ES-I3 (cell line): ENCODE results near the gene GJA9.

Source experiments
- H3K36me3 ChIP-seq: 2 replicates; pipeline ENCODE4 v1.6.1; 2013; ENCODE audit warnings: mild to moderate bottlenecking, low read length, control low read depth, moderate library complexity; ENCODE audit not compliant: insufficient read depth
- H3K4me1 ChIP-seq: 2 replicates; pipeline ENCODE4 v1.6.1; 2013; ENCODE audit warnings: mild to moderate bottlenecking, control low read depth, low read length; ENCODE audit not compliant: insufficient read depth
- H3K9ac ChIP-seq: 2 replicates; pipeline ENCODE4 v1.6.1; 2013; ENCODE audit warnings: low read depth, mild to moderate bottlenecking, low read length, moderate library complexity
- H3K9me3 ChIP-seq: 2 replicates; pipeline ENCODE4 v1.6.1; 2013; ENCODE audit warnings: mild to moderate bottlenecking, low read length, moderate library complexity; ENCODE audit not compliant: control insufficient read depth, insufficient read depth

Gene GJA9

DNA sequence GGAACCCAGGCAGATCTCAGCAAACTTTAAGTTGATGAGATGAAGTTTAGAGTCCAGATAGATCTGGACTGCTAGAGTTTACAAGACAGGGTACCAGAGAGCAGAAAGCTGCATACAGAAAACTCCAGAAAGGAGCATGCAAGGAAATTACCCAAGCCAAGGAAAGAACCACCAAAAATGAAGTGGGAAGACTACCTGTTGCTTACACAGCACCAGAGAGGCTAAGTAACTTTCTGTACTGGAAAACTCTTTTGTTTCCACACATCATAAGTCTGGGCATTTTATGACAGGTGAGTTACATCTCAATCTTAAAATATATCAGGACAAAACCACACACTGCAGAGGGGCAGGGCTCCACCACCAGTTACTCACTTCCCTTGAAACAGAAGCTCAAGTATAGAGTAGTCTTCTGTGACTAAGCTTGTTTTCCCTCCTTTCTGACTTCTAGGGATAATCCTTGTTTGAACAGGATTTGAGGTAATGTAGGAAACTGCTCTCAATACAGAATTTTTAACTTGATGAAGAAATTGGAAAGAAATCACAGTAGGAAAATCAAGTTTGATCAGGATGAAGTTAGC is 17.4 kb upstream of the GJA9 start:
- no peaks in the 10 kb centered on the region for H3K9me3 ChIP-seq
- no peaks in the 10 kb centered on the region for H3K36me3 ChIP-seq
- H3K9ac ChIP-seq: no peak overlapping the region
- H3K4me1 ChIP-seq: no peaks in the 10 kb centered on the region

- Histone ChIP-seq H3K36me3 (no peaks in the 10 kb centered on the region), H3K9ac (no peak overlapping the region), H3K4me1 (no peaks in the 10 kb centered on the region), H3K9me3 (no peaks in the 10 kb centered on the region)
These were observed 14.8 kb upstream of the GJA9 start for GRCh38 chr1:38896169-38896568.

DNA sequence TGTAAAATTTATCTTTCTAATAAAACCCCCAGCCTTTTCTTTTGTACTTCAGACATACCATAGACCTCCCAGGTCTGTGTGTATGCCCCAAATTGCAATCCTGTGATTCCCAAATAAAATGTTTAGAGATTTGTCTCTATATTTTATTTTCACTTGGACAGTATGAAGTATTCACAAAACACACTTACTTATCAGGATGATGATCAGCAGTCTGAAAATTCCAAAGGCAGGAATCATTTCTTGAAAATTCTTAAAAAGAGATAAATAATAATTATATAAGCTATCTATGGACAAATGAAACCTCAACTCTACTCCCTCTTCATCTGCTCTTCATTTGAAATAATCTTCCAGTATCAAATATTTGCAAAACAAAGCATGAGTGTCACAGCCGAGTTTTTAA is 11.6 kb upstream of the GJA9 start:
- Histone ChIP-seq H3K9me3 (no peaks in the 10 kb centered on the region), H3K4me1 (no peaks in the 10 kb centered on the region), H3K9ac (no peak overlapping the region), H3K36me3 (no peaks in the 10 kb centered on the region)

DNA sequence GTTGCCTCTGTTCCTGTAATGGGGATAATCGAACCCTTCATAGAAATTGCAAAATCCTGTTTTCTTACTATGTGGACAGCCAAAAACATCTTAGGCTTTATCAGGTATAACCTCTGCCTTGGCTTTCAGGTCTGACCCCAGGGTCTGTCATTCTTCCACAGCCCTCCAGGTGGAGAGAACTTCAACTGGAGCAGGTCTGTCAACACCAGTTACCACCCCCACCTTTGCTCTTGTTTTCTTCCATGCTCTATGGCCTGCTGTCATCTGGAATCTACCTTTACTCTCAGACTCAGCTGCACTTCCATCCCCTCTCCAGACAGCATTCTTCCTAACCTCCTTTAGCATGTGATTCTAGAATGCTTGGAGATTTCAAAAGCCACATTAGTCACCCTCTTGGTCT is 10.4 kb upstream of the GJA9 start:
- Histone ChIP-seq H3K9ac (no peak overlapping the region), H3K36me3 (no peaks in the 10 kb centered on the region), H3K9me3 (no peaks in the 10 kb centered on the region), H3K4me1 (no peaks in the 10 kb centered on the region)

GRCh38 chr1:38889589-38889988 is 8.2 kb upstream of the GJA9 start:
- no peaks in the 10 kb centered on the region for H3K9me3 ChIP-seq
- H3K9ac ChIP-seq: no peak overlapping the region
- H3K4me1 ChIP-seq: no peaks in the 10 kb centered on the region
- H3K36me3 ChIP-seq: no peaks in the 10 kb centered on the region; the same call in 1 of the 2 replicates

- no peaks in the 10 kb centered on the region for H3K4me1 ChIP-seq
- no peak overlapping the region for H3K9ac ChIP-seq
- H3K9me3 ChIP-seq: no peaks in the 10 kb centered on the region
- no peaks in the 10 kb centered on the region; the same call in 1 of the 2 replicates for H3K36me3 ChIP-seq
These were observed 7.3 kb upstream of the GJA9 start for GRCh38 chr1:38888423-38889333.

DNA sequence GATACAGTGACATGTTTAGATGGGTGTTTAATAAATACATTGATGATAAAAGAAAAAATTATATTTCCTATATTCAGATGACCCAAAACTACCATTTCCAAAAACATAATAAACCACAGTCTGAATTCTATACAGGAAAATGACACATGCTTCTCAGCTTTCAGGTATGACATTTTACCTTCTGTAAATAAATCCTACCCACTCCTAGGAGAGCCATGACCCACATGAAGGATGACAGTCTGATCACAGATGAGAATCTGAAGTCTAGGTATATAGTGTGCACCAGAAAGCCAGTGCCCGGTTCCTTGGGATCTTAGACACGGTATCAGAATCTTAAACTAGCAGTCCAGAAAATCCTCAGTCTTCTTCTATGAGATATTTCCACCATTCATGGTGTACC is 3.7 kb upstream of the GJA9 start:
- H3K4me1 ChIP-seq: no peaks in the 10 kb centered on the region
- no peaks in the 10 kb centered on the region; the same call in 1 of the 2 replicates for H3K36me3 ChIP-seq
- H3K9me3 ChIP-seq: no peaks in the 10 kb centered on the region
- H3K9ac ChIP-seq: no peak overlapping the region

GRCh38 chr1:38875811-38876210 is 5.6 kb downstream of the GJA9 start:
- Histone ChIP-seq H3K36me3 (no peaks in the 10 kb centered on the region), H3K4me1 (no peaks in the 10 kb centered on the region), H3K9ac (no peak overlapping the region), H3K9me3 (no peaks in the 10 kb centered on the region)

DNA sequence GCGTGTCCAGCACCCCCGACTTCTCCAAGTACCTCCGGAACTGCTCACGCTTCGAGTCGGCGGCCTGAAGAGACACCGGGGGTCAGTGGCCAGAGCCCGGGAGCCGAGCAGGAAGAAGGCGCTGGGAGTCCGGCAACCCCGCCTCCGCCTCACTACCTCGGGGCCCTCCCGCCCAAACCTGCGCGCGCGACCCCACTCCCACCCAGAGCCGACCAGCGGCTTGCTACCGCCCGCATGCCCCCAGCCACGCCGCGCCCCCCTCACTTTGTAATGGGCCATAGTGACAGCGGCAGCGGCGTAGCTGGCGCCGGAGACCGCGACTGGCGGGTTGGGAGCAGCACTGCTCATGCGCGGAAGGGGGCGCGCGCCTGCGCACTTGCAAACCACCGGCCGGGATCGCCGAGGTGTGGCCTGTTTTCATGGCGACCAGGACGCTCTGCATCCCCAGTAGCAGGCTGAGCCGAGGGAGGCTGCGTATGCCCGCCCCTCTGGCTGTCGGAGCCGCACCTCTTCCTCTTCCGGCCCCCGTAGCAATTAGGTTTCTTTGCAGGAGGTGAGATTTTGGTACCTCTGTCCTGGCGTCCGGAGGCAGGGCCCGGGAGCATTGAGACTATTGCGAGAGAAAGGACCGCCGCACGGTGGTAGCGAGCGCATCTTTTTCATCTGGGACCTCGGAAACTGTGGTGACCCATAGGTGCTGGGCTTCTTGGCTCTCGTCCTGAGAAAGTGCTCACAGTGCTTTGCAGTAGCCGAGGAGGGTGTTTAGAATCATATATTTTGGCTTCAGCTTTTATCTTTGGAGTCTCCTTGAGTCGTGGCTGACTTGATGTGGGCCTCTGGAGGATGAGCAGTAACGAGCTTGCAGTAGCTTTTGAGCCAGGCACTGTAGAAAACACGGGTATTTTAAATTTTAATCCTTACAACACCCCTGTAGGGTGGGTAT is 8.1 kb downstream of the GJA9 start, which contains the start of gene MYCBP:
TSS of gene MYCBP (minus strand) at position 322 of the 943 bp plus-strand sequence. CDS start at position 279, 43 bp downstream.
- Histone ChIP-seq H3K9me3 (no peaks in the 10 kb centered on the region), H3K9ac (peak within 1 kb of the TSS; percentile 88), H3K36me3 (no peaks in the 10 kb centered on the region), H3K4me1 (no peaks in the 10 kb centered on the region)

- Histone ChIP-seq H3K9ac (peak overlapping the region; percentile 88), H3K9me3 (no peaks in the 10 kb centered on the region), H3K4me1 (no peaks in the 10 kb centered on the region), H3K36me3 (no peaks in the 10 kb centered on the region)
These were observed 8.9 kb downstream of the GJA9 start for GRCh38 chr1:38872401-38873026.

DNA sequence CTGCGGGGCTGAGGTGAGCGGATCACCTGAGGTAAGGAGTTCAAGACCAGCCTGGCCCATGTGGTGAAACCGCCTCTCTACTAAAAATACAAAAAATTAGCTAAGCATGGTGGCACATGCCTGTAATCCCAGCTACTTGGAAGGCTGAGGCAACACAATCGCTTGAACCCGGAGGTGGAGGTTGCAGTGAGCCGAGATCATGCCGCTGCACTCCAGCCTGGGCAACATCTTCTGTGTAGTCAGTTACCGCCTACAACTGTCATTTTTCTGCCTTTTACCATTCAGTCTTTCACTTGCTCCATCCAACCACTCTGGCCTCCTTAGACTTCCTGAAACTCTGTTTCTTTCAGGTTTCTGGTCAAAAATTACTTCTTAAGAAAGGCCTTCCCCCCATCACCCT is 10.4 kb downstream of the GJA9 start:
- H3K36me3 ChIP-seq: no peaks in the 10 kb centered on the region
- no peaks in the 10 kb centered on the region for H3K4me1 ChIP-seq
- no peaks in the 10 kb centered on the region for H3K9me3 ChIP-seq
- no peak overlapping the region for H3K9ac ChIP-seq

GRCh38 chr1:38867208-38867607 is 14.2 kb downstream of the GJA9 start:
- peaks cover 6% of the 10 kb centered on the region; the same call in 1 of the 2 replicates for H3K36me3 ChIP-seq
- H3K4me1 ChIP-seq: no peaks in the 10 kb centered on the region
- no peak overlapping the region for H3K9ac ChIP-seq
- H3K9me3 ChIP-seq: no peaks in the 10 kb centered on the region

- Histone ChIP-seq H3K4me1 (no peaks in the 10 kb centered on the region), H3K36me3 (peaks cover 6% of the 10 kb centered on the region; the same call in 1 of the 2 replicates), H3K9ac (no peak overlapping the region), H3K9me3 (no peaks in the 10 kb centered on the region)
These were observed 16.2 kb downstream of the GJA9 start for GRCh38 chr1:38865112-38865715.
